Body of pancreas (tissue), 4 donors: ENCODE data around the gene PPM1H. TPM values are rescaled to one million over a fixed set of nuclear protein-coding genes. Genes with fewer than 3 reads are reported as not detected.

Experiments used
- ATAC-seq: fragments of 150-250 bp; one replicate; pipeline ENCODE4 v1.9.1; 2016
- DNase-seq, 4 donors: peaks; one replicate each; pipeline ENCODE4 v3.0.0-alpha.2; 2019
- H3K27ac ChIP-seq, 4 donors: fragments of 200-600 bp; sonication (generic); 1 replicate in 3 of 4; 2 replicates in 1 of 4; pipeline versions ENCODE4 v1.5.1 to v1.6.1; 2016 to 2019; ENCODE audit warnings: mild to moderate bottlenecking in 1 of 4, mixed read lengths in 1 of 4, moderate library complexity in 1 of 4
- H3K27me3 ChIP-seq, 2 donors: fragments of 200-600 bp; sonication (generic); one replicate each; pipeline ENCODE4 v1.6.0; 2016; ENCODE audit warnings: mild to moderate bottlenecking in 1 of 2
- H3K36me3 ChIP-seq, 2 donors: fragments of 200-600 bp; sonication (generic); replicated peaks in 1 of 2; 2 replicates each; pipeline ENCODE4 v1.5.1; 2016; ENCODE audit warnings: low read depth in 2 of 2; ENCODE audit not compliant: insufficient read depth in 1 of 2
- H3K4me1 ChIP-seq: fragments of 200-600 bp; sonication (generic); one replicate; pipeline ENCODE4 v1.6.0; 2016
- H3K4me3 ChIP-seq, 2 donors: fragments of 200-600 bp; sonication (generic); 1 replicate in 1 of 2; 2 replicates in 1 of 2; pipeline ENCODE4 v1.5.1; 2016 to 2019
- H3K9me3 ChIP-seq, 3 donors: fragments of 200-600 bp; sonication (generic); 1 replicate in 2 of 3; 2 replicates in 1 of 3; pipeline ENCODE4 v1.5.1; 2016
- CTCF ChIP-seq, 7 experiments: fragments of 450-650 bp in 4 of 7; fragments of 200-600 bp in 3 of 7; sonication (generic) in 3 of 7; IDR thresholded peaks; one replicate each; pipeline ENCODE4 v1.5.1; 2016 to 2019; ENCODE audit warnings: antibody characterized with exemption in 7 of 7
- POLR2A ChIP-seq, 3 donors: fragments of 450-650 bp; IDR thresholded peaks; one replicate each; pipeline ENCODE4 v1.6.1; 2016; ENCODE audit warnings: antibody characterized with exemption in 3 of 3, mild to moderate bottlenecking in 2 of 3
- WGBS, 2 donors: methylation state at CpG; one replicate each; pipeline ENCODE4 v1.1.5; 2017; 5-methylcytosine and 5-hydroxymethylcytosine counted together
- intact Hi-C: fragments of 100-400 bp; cut with DNase I; formaldehyde crosslinking; loops from one replicate; pipeline ENCODE4 v1.15.1; 2023
- total RNA-seq, 2 donors: library from RNA; depleted of rRNA; stranded (reverse); fragments of >200 nt; gene quantifications; one replicate each; pipeline ENCODE4 v1.1.0, GENCODE V29; 2016

Gene PPM1H
- total RNA-seq, 2 donors from 2014 or later, result 4.9 to 6.3 TPM

GRCh38 chr12:62799126-62799736, 135.7 kb downstream of the PPM1H start:
- H3K27ac ChIP-seq, result no peak overlapping the region
- no peak for TF ChIP-seq POLR2A (IDR thresholded peaks at IDR 0.05)
- TF ChIP-seq CTCF (IDR thresholded peaks at IDR 0.05), result peak; percentile 46 to 98 (median 81)
- intact Hi-C loops, result loop anchor here (5.0 kb wide), 2 partner anchors 217 to 362 kb away; no protein-coding TSS in a partner anchor
- H3K27me3 ChIP-seq, result no peaks in the 10 kb centered on the region
- peak; percentile 60 to 69 (median 66) for DNase-seq
- ATAC-seq, result peak; percentile 68
- no peaks in the 10 kb centered on the region for H3K4me1 ChIP-seq
- 29 to 30% methylated on average over 2 of the region's 2 CpGs for WGBS, 2 donors
- H3K4me3 ChIP-seq, result no peak overlapping the region
- no peaks in the 10 kb centered on the region for H3K9me3 ChIP-seq
- H3K36me3 ChIP-seq, result no peaks in the 10 kb centered on the region

GRCh38 chr12:62794218-62794583, 140.7 kb downstream of the PPM1H start:
- H3K27me3 ChIP-seq, result no peaks in the 10 kb centered on the region
- WGBS, 2 donors, result 13 to 32% methylated on average over 1 of the region's 1 CpG
- intact Hi-C loops, result no loop called here

GRCh38 chr12:62793256-62794217, 141.4 kb downstream of the PPM1H start:
- no peak overlapping the region for H3K27ac ChIP-seq
- no peaks in the 10 kb centered on the region for H3K36me3 ChIP-seq
- DNase-seq (peak; percentile 83 to 90 (median 85)), ATAC-seq (peak; percentile 92)
- TF ChIP-seq CTCF (IDR thresholded peaks at IDR 0.05) (peak; percentile 79 to 96 (median 93)), POLR2A (IDR thresholded peaks at IDR 0.05) (no peak)
- H3K27me3 ChIP-seq, result no peaks in the 10 kb centered on the region
- intact Hi-C loops, result no loop called here
- 63 to 67% methylated on average over 25 of the region's 25 CpGs for WGBS, 2 donors
- H3K4me1 ChIP-seq, result peaks cover 4% of the 10 kb centered on the region
- H3K4me3 ChIP-seq, result no peak overlapping the region
- no peaks in the 10 kb centered on the region for H3K9me3 ChIP-seq

More at GRCh38 chr12:62794218-62794583, 140.7 kb downstream of the PPM1H start:
- no peak for TF ChIP-seq CTCF (IDR thresholded peaks at IDR 0.05)
- no peak for TF ChIP-seq POLR2A (IDR thresholded peaks at IDR 0.05)
- DNase-seq (no peak), ATAC-seq (no peak)
- peaks cover 4% of the 10 kb centered on the region for H3K4me1 ChIP-seq
- no peaks in the 10 kb centered on the region for H3K9me3 ChIP-seq
- no peaks in the 10 kb centered on the region for H3K36me3 ChIP-seq
- no peak overlapping the region for H3K4me3 ChIP-seq
- H3K27ac ChIP-seq, result no peak overlapping the region

- no peak for TF ChIP-seq CTCF (IDR thresholded peaks at IDR 0.05)
- WGBS, 2 donors, result 59 to 61% methylated on average over 5 of the region's 5 CpGs
- Histone ChIP-seq H3K27ac (no peak overlapping the region), H3K4me3 (no peak overlapping the region), H3K27me3 (no peaks in the 10 kb centered on the region), H3K36me3 (no peaks in the 10 kb centered on the region), H3K9me3 (no peaks in the 10 kb centered on the region), H3K4me1 (peaks cover 4% of the 10 kb centered on the region)
- DNase-seq (no peak), ATAC-seq (no peak)
- intact Hi-C loops, result no loop called here
Measured at GRCh38 chr12:62792236-62792870, 142.6 kb downstream of the PPM1H start.
